HCT116 (cell line): ENCODE results near the gene PCCA. TPM values are rescaled to one million over a fixed set of nuclear protein-coding genes. Genes with fewer than 3 reads are reported as not detected.

Experiments
- ATAC-seq: fragments of 200-7000 bp; cut with Tn5 transposase; 2 replicates; pipeline ENCODE4 v1.9.1; 2020; ENCODE audit warnings: mild to moderate bottlenecking, moderate library complexity
- BruUV-seq: library from RNA; stranded (reverse); fragments of 400-500 nt; replicated peaks from 2 replicates; lab custom pipeline; 2021; lab: Mats Ljungman, UMichigan
- CTCF ChIA-PET: fragments of 300-600 bp; sonication (Branson Sonifier 250); formaldehyde crosslinking; loops from one replicate; lab custom pipeline; 2021; ENCODE audit warnings: antibody characterized with exemption; lab: Charles Lee
- POLR2A ChIA-PET: fragments of 300-600, 350-600 bp; sonication (Branson Sonifier 250); formaldehyde crosslinking; loops from one replicate; lab custom pipeline; 2021; ENCODE audit warnings: antibody characterized with exemption; lab: Charles Lee
- RAD21 ChIA-PET, 2 experiments: fragments of 300-600 bp; sonication (Branson Sonifier 250); formaldehyde crosslinking; loops; one replicate each; lab custom pipeline; 2023; ENCODE audit warnings: low total read pairs in 2 of 2; ENCODE audit not compliant: uncharacterized antibody in 2 of 2, unreplicated experiment in 2 of 2, low non-redundant PET in 1 of 2; lab: Charles Lee
- DNase-seq: peaks from one replicate; pipeline ENCODE4 v3.0.0-alpha.2; 2010; ENCODE audit warnings: low read depth, low spot score
- H2AFZ ChIP-seq: fragments of 200-600 bp; shearing (Covaris generic), sonication (generic); 2 replicates; pipeline ENCODE4 v1.6.1; 2017; ENCODE audit warnings: low read depth, mixed run types, mixed read lengths, antibody characterized with exemption, low read length; ENCODE audit not compliant: poor library complexity, severe bottlenecking
- H3K27ac ChIP-seq: 2 replicates; pipeline ENCODE4 v1.5.1; 2012; ENCODE audit warnings: low read depth, low read length
- H3K27me3 ChIP-seq: fragments of 200-600 bp; sonication (generic); 2 replicates; pipeline ENCODE4 v1.6.1; 2016; ENCODE audit warnings: mixed run types, low read length, mixed read lengths; ENCODE audit not compliant: insufficient read depth
- H3K36me3 ChIP-seq, 2 experiments: fragments of 200-500 bp in 1 of 2; fragments of 200-600 bp in 1 of 2; sonication (Bioruptor generic) in 1 of 2; sonication (generic) in 1 of 2; 2 replicates each; pipeline versions ENCODE4 v1.5.1 to v1.6.1; 2014 to 2016; ENCODE audit warnings: low read length in 2 of 2, inconsistent platforms in 1 of 2, mixed read lengths in 1 of 2, mixed run types in 1 of 2; ENCODE audit not compliant: insufficient read depth in 2 of 2, control insufficient read depth in 1 of 2
- H3K4me1 ChIP-seq, 2 experiments: fragments of 200-600 bp in 1 of 2; sonication (generic) in 1 of 2; 2 replicates each; pipeline versions ENCODE4 v1.5.1 to v1.6.1; 2012 to 2017; ENCODE audit warnings: low read length in 2 of 2, inconsistent platforms in 1 of 2, mild to moderate bottlenecking in 1 of 2, mixed read lengths in 1 of 2, mixed run types in 1 of 2, moderate library complexity in 1 of 2; ENCODE audit not compliant: insufficient read depth in 2 of 2, control insufficient read depth in 1 of 2
- H3K4me2 ChIP-seq: fragments of 200-600 bp; sonication (generic); 2 replicates; pipeline ENCODE4 v1.6.1; 2017; ENCODE audit warnings: mixed run types, low read length, mixed read lengths
- H3K4me3 ChIP-seq, 2 experiments: fragments of 200-600 bp in 1 of 2; sonication (generic) in 1 of 2; replicated peaks in 1 of 2; 2 replicates each; pipeline ENCODE4 v1.5.1; 2011 to 2016; ENCODE audit warnings: low read length in 2 of 2, control low read depth in 1 of 2, low read depth in 1 of 2, mild to moderate bottlenecking in 1 of 2, mixed read lengths in 1 of 2, mixed run types in 1 of 2
- H3K79me2 ChIP-seq: fragments of 200-600 bp; sonication (generic); 2 replicates; pipeline ENCODE4 v1.6.1; 2017; ENCODE audit warnings: mild to moderate bottlenecking, mixed run types, low read length, moderate library complexity, mixed read lengths; ENCODE audit not compliant: insufficient read depth
- H3K9ac ChIP-seq: fragments of 200-600 bp; sonication (generic); 2 replicates; pipeline ENCODE4 v1.6.1; 2016; ENCODE audit warnings: low read length, mixed read lengths
- H3K9me2 ChIP-seq: fragments of 200-600 bp; sonication (generic), shearing (Covaris generic); 2 replicates; pipeline ENCODE4 v1.6.1; 2017; ENCODE audit warnings: mixed run types, mild to moderate bottlenecking, moderate library complexity; ENCODE audit not compliant: insufficient read depth
- H3K9me3 ChIP-seq, 2 experiments: fragments of 200-500 bp in 1 of 2; fragments of 200-600 bp in 1 of 2; sonication (Bioruptor generic) in 1 of 2; sonication (generic) in 1 of 2; 2 replicates each; pipeline ENCODE4 v1.6.1; 2014 to 2017; ENCODE audit warnings: low read length in 2 of 2, mixed read lengths in 2 of 2, inconsistent platforms in 1 of 2, low read depth in 1 of 2, mild to moderate bottlenecking in 1 of 2, mixed run types in 1 of 2, moderate library complexity in 1 of 2; ENCODE audit not compliant: control insufficient read depth in 1 of 2, insufficient read depth in 1 of 2
- H4K20me1 ChIP-seq: fragments of 200-600 bp; sonication (generic), shearing (Covaris generic); 2 replicates; pipeline ENCODE4 v1.6.1; 2017; ENCODE audit warnings: mixed run types, mild to moderate bottlenecking, moderate library complexity; ENCODE audit not compliant: insufficient read depth
- ATF3 ChIP-seq: IDR thresholded peaks from 2 replicates; pipeline ENCODE4 v1.6.1; 2012
- EZH2 ChIP-seq: fragments of 200-600 bp; sonication (generic); IDR thresholded peaks from 2 replicates; pipeline ENCODE4 v1.6.1; 2017; ENCODE audit warnings: antibody characterized with exemption, mixed run types
- JUND ChIP-seq: IDR thresholded peaks from 2 replicates; pipeline ENCODE4 v1.6.1; 2012
- YY1 ChIP-seq: IDR thresholded peaks from 2 replicates; pipeline ENCODE4 v1.6.1; 2011; ENCODE audit warnings: low read length, low read depth, moderate library complexity, mild to moderate bottlenecking; ENCODE audit not compliant: insufficient replicate concordance; ENCODE audit errors: extremely low read depth
- ZNF274 ChIP-seq: fragments of 200-500 bp; sonication (Bioruptor generic); IDR thresholded peaks from 2 replicates; pipeline ENCODE4 v1.6.1; 2014; ENCODE audit warnings: mild to moderate bottlenecking, low read depth, low read length, inconsistent platforms
- intact Hi-C: fragments of 100-400 bp; cut with micrococcal nuclease; formaldehyde crosslinking; loops from 2 replicates; pipeline ENCODE4 v1.10.0; 2022
- total RNA-seq: library from RNA; stranded (reverse); gene quantifications from one replicate; pipeline ENCODE4 v1.2.1, GENCODE V29; 2021; ENCODE audit not compliant: unreplicated experiment
- TF ChIP-seq, protein P1 (sequence below): IDR thresholded peaks from 2 replicates; pipeline ENCODE4 v1.6.1; 2012
- TF ChIP-seq, protein P2 (sequence below): IDR thresholded peaks from 2 replicates; pipeline ENCODE4 v1.6.1; 2011; ENCODE audit warnings: mild to moderate bottlenecking, low read length, moderate library complexity; ENCODE audit not compliant: insufficient replicate concordance; ENCODE audit errors: extremely low read depth

Gene PCCA
- total RNA-seq, 1 experiment from 2014 or later, result 23.0 TPM

DNA sequence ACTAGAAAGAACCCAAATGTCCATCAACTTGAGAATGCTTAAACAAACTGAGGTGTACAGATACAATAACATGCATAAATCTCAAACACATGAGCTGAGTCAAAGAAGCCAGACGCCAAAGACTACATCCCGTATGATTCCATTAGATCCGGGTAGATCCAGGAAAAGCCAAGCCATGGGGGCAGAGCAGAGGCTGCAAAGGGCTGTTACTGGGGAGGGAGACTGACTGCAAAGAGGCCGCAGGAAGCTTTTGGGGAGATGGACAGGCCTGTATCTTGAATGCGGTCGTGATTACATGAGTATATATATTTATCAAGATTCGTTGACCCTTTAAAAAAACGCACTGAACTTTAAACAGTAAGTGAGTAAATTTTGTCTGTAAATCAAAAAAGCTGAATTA lies 471.0 kb downstream of the PCCA start:
- no peak for ATAC-seq
- intact Hi-C loops, result no loop called here
- Histone ChIP-seq H3K9me2 (no peaks in the 10 kb centered on the region), H3K79me2 (no peaks in the 10 kb centered on the region), H3K4me1 (no peaks in the 10 kb centered on the region), H4K20me1 (no peaks in the 10 kb centered on the region), H3K36me3 (no peaks in the 10 kb centered on the region), H3K4me2 (no peak overlapping the region), H3K4me3 (no peak overlapping the region), H3K9ac (no peak overlapping the region), H3K27me3 (no peaks in the 10 kb centered on the region), H2AFZ (no peak overlapping the region), H3K9me3 (no peaks in the 10 kb centered on the region), H3K27ac (no peak overlapping the region)
- DNase-seq, result no peak
- ChIA-PET CTCF (no interaction called here), POLR2A (no interaction called here), RAD21 (no interaction called here)
- no TSS peak for BruUV-seq
- TF ChIP-seq JUND (no peak), YY1 (no peak), ATF3 (no peak), EZH2 (no peak), ZNF274 (no peak)
- TF ChIP-seq, protein P1, sequence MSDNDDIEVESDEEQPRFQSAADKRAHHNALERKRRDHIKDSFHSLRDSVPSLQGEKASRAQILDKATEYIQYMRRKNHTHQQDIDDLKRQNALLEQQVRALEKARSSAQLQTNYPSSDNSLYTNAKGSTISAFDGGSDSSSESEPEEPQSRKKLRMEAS, result no peak
- TF ChIP-seq, protein P2, sequence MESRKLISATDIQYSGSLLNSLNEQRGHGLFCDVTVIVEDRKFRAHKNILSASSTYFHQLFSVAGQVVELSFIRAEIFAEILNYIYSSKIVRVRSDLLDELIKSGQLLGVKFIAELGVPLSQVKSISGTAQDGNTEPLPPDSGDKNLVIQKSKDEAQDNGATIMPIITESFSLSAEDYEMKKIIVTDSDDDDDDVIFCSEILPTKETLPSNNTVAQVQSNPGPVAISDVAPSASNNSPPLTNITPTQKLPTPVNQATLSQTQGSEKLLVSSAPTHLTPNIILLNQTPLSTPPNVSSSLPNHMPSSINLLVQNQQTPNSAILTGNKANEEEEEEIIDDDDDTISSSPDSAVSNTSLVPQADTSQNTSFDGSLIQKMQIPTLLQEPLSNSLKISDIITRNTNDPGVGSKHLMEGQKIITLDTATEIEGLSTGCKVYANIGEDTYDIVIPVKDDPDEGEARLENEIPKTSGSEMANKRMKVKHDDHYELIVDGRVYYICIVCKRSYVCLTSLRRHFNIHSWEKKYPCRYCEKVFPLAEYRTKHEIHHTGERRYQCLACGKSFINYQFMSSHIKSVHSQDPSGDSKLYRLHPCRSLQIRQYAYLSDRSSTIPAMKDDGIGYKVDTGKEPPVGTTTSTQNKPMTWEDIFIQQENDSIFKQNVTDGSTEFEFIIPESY, result no peak
